Testis (tissue), 2 donors: ENCODE results near the gene ZNF100.
"Not testable (repeated sequence)": the region's sequence is repeated elsewhere in the genome, so short reads cannot be mapped to it uniquely, and the experiment has no call there.

Source experiments
- POLR2A ChIP-seq: fragments of 450-650 bp; IDR thresholded peaks from one replicate; pipeline ENCODE4 v1.6.1; 2017; ENCODE audit warnings: antibody characterized with exemption, mild to moderate bottlenecking, moderate library complexity
- TF ChIP-seq, protein P1 (sequence below), 3 experiments: fragments of 450-650 bp in 2 of 3; fragments of 200-600 bp in 1 of 3; sonication (generic) in 1 of 3; IDR thresholded peaks; one replicate each; pipeline ENCODE4 v1.5.1; 2016 to 2019; ENCODE audit warnings: antibody characterized with exemption in 3 of 3, mild to moderate bottlenecking in 2 of 3, moderate library complexity in 1 of 3

GRCh38 chr19:21775792-21776191 lies 8.4 kb upstream of the ZNF100 start:
- TF ChIP-seq, protein P1, sequence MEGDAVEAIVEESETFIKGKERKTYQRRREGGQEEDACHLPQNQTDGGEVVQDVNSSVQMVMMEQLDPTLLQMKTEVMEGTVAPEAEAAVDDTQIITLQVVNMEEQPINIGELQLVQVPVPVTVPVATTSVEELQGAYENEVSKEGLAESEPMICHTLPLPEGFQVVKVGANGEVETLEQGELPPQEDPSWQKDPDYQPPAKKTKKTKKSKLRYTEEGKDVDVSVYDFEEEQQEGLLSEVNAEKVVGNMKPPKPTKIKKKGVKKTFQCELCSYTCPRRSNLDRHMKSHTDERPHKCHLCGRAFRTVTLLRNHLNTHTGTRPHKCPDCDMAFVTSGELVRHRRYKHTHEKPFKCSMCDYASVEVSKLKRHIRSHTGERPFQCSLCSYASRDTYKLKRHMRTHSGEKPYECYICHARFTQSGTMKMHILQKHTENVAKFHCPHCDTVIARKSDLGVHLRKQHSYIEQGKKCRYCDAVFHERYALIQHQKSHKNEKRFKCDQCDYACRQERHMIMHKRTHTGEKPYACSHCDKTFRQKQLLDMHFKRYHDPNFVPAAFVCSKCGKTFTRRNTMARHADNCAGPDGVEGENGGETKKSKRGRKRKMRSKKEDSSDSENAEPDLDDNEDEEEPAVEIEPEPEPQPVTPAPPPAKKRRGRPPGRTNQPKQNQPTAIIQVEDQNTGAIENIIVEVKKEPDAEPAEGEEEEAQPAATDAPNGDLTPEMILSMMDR (IDR thresholded peaks at IDR 0.05): not testable (repeated sequence)
- TF ChIP-seq POLR2A: not testable (repeated sequence)
